Coronary artery (tissue), 2 donors: ENCODE measurements around the gene FGGY.

Experiments
- DNase-seq: peaks from one replicate; pipeline ENCODE4 v3.0.0-alpha.2; 2017; ENCODE audit warnings: low spot score
- H3K27ac ChIP-seq, 2 donors: fragments of 200-600 bp; sonication (generic); one replicate each; pipeline ENCODE4 v1.5.1; 2016 to 2019
- H3K4me3 ChIP-seq: fragments of 200-600 bp; sonication (generic); 2 replicates; pipeline ENCODE4 v1.5.1; 2016; ENCODE audit warnings: mild to moderate bottlenecking, moderate library complexity
- CTCF ChIP-seq: fragments of 200-600 bp; sonication (generic); IDR thresholded peaks from one replicate; pipeline ENCODE4 v1.5.1; 2019; ENCODE audit warnings: antibody characterized with exemption

FGGY gene

GRCh38 chr1:59619557-59619956, 322.7 kb downstream of the FGGY start:
- DNase-seq: no peak
- no peak overlapping the region for H3K27ac ChIP-seq
- TF ChIP-seq CTCF: no peak

GRCh38 chr1:59625384-59625783, 328.5 kb downstream of the FGGY start:
- Histone ChIP-seq H3K27ac (no peak overlapping the region), H3K4me3 (no peak overlapping the region)
- no peak for TF ChIP-seq CTCF
- no peak for DNase-seq

More at GRCh38 chr1:59619557-59619956, 322.7 kb downstream of the FGGY start:
- H3K4me3 ChIP-seq: no peak overlapping the region

GRCh38 chr1:59631561-59632255, 334.8 kb downstream of the FGGY start:
- no peak overlapping the region for H3K4me3 ChIP-seq
- no peak overlapping the region for H3K27ac ChIP-seq
- no peak for DNase-seq
- TF ChIP-seq CTCF: no peak

DNA sequence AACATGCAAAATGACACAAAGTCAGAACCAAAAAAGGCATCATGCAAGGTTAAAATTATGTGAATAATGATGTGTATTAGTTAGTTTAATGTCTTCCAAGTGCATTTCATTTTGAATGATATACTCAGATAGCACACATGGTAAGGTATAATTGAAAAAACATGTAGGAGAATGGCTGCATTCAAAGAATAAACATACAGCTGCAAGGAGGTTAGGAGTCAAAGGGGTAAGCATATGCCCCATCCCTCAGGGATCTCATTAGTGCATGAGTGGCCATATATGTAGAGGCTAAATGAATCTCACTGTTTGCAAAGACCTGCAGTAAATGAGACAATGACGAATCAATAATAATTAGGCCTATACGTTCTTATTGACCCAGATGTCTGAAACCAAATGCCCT, 338.2 kb downstream of the FGGY start:
- no peak overlapping the region for H3K27ac ChIP-seq
- DNase-seq: no peak
- no peak for TF ChIP-seq CTCF
- H3K4me3 ChIP-seq: no peak overlapping the region

DNA sequence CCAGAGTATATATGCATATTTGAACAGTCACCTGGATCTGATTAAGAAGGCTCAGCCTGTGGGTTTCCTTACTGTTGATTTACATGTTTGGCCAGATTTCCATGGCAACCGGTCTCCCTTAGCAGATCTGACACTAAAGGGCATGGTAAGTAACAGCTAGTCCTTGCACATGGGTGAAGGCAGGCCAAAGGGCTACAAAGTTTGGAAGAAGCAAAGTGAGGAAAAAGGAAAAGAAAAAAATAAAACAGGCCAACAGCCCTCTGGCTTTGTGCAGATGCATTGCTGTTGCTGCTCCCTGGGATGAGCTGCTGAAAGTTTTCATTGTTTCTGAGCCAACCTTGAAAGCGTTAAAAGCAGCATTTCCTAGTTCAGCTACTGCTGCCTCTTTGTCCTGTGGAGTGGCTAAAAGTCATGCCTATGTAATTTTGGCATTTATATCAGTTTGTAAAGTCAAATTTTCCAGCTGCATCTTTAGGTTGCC, 341.4 kb downstream of the FGGY start:
- Histone ChIP-seq H3K4me3 (no peak overlapping the region), H3K27ac (no peak overlapping the region)
- TF ChIP-seq CTCF: no peak
- DNase-seq: no peak

- DNase-seq: no peak
- no peak overlapping the region for H3K4me3 ChIP-seq
- TF ChIP-seq CTCF: no peak
- H3K27ac ChIP-seq: no peak overlapping the region
These were observed 342.4 kb downstream of the FGGY start for GRCh38 chr1:59639266-59639665.

GRCh38 chr1:59640851-59641250, 344.0 kb downstream of the FGGY start:
- no peak for TF ChIP-seq CTCF
- no peak overlapping the region for H3K4me3 ChIP-seq
- no peak overlapping the region for H3K27ac ChIP-seq
- no peak for DNase-seq
